SK-N-SH (cell line): ENCODE measurements around the gene C11orf54. TPM values are rescaled to one million over a fixed set of nuclear protein-coding genes. Genes with fewer than 3 reads are reported as not detected.

Experiments
- CTCF ChIA-PET: fragments of 300-600, 350-600 bp; formaldehyde crosslinking; extraction: SDS; loops from one replicate; lab custom pipeline; 2021; lab: Yijun Ruan, JAX
- POLR2A ChIA-PET: fragments of 350-600 bp; sonication (Branson Sonifier 250); formaldehyde crosslinking; extraction: SDS; loops from one replicate; lab custom pipeline; 2020; ENCODE audit warnings: antibody characterized with exemption, inconsistent platforms; lab: Yijun Ruan, JAX
- DNase-seq: peaks from one replicate; pipeline ENCODE4 v3.0.0; 2012
- H2AFZ ChIP-seq: fragments of 200-600 bp; sonication (generic); 2 replicates; pipeline ENCODE4 v1.8.1; 2016; ENCODE audit warnings: antibody characterized with exemption, mild to moderate bottlenecking, low read depth
- H3F3A ChIP-seq: fragments of 200-600 bp; sonication (generic); replicated peaks from 2 replicates; pipeline ENCODE3; 2016; ENCODE audit warnings: antibody characterized with exemption, mild to moderate bottlenecking; ENCODE audit not compliant: insufficient read depth
- H3K27ac ChIP-seq, 2 experiments: fragments of 200-500 bp in 1 of 2; fragments of 200-600 bp in 1 of 2; sonication (Bioruptor generic) in 1 of 2; sonication (generic), shearing (Covaris generic) in 1 of 2; 2 replicates each; pipeline versions ENCODE4 v1.5.1 to v1.6.1; 2014 to 2016; ENCODE audit warnings: low read depth in 2 of 2, inconsistent platforms in 1 of 2, low read length in 1 of 2, mild to moderate bottlenecking in 1 of 2, mixed read lengths in 1 of 2
- H3K27me3 ChIP-seq: fragments of 200-600 bp; sonication (generic), shearing (Covaris generic); 2 replicates; pipeline ENCODE4 v1.6.1; 2016; ENCODE audit warnings: mixed run types; ENCODE audit not compliant: insufficient read depth
- H3K36me3 ChIP-seq, 2 experiments: fragments of 200-500 bp in 1 of 2; fragments of 200-600 bp in 1 of 2; sonication (Bioruptor generic) in 1 of 2; sonication (generic) in 1 of 2; replicated peaks in 1 of 2; 2 replicates each; pipeline versions ENCODE3 to v1.5.1; 2014 to 2016; ENCODE audit warnings: low read length in 1 of 2, mild to moderate bottlenecking in 1 of 2; ENCODE audit not compliant: insufficient read depth in 2 of 2, control insufficient read depth in 1 of 2
- H3K4me1 ChIP-seq, 2 experiments: fragments of 200-500 bp in 1 of 2; fragments of 200-600 bp in 1 of 2; sonication (Bioruptor generic) in 1 of 2; sonication (generic), shearing (Covaris generic) in 1 of 2; 2 replicates each; pipeline versions ENCODE4 v1.5.1 to v1.6.1; 2014 to 2016; ENCODE audit warnings: low read depth in 1 of 2, low read length in 1 of 2, mixed run types in 1 of 2; ENCODE audit not compliant: insufficient read depth in 2 of 2, control insufficient read depth in 1 of 2
- H3K4me2 ChIP-seq: fragments of 200-600 bp; sonication (generic), shearing (Covaris generic); 2 replicates; pipeline ENCODE4 v1.6.1; 2017; ENCODE audit warnings: mixed run types
- H3K4me3 ChIP-seq, 2 experiments: fragments of 200-500 bp in 1 of 2; fragments of 200-600 bp in 1 of 2; sonication (Bioruptor generic) in 1 of 2; sonication (generic), shearing (Covaris generic) in 1 of 2; 2 replicates each; pipeline versions ENCODE4 v1.5.1 to v1.8.1; 2014 to 2016; ENCODE audit warnings: low read depth in 2 of 2, inconsistent platforms in 1 of 2, low read length in 1 of 2, mild to moderate bottlenecking in 1 of 2, mixed read lengths in 1 of 2, moderate library complexity in 1 of 2
- H3K79me2 ChIP-seq: fragments of 200-600 bp; sonication (generic); 2 replicates; pipeline ENCODE4 v1.8.1; 2017; ENCODE audit warnings: mild to moderate bottlenecking; ENCODE audit not compliant: insufficient read depth
- H3K9ac ChIP-seq: fragments of 200-600 bp; sonication (generic); 2 replicates; pipeline ENCODE4 v1.6.1; 2017; ENCODE audit warnings: mixed run types
- H3K9me2 ChIP-seq: fragments of 200-600 bp; sonication (generic); 2 replicates; pipeline ENCODE4 v1.6.1; 2017; ENCODE audit warnings: mixed run types
- H3K9me3 ChIP-seq: fragments of 200-600 bp; sonication (generic); 2 replicates; pipeline ENCODE4 v1.6.1; 2017; ENCODE audit warnings: mixed run types, mild to moderate bottlenecking, moderate library complexity
- H4K20me1 ChIP-seq: fragments of 200-600 bp; sonication (generic); 2 replicates; pipeline ENCODE4 v1.6.1; 2017; ENCODE audit warnings: mild to moderate bottlenecking, mixed run types; ENCODE audit not compliant: insufficient read depth
- CHD2 ChIP-seq: fragments of 150-350 bp; IDR thresholded peaks from 2 replicates; pipeline ENCODE4 v1.6.1; 2018; ENCODE audit warnings: low read length; ENCODE audit not compliant: partially characterized antibody
- GATA2 ChIP-seq: sonication (generic); formaldehyde crosslinking; IDR thresholded peaks from 2 replicates; pipeline ENCODE4 v1.5.0; 2020; ENCODE audit warnings: mild to moderate bottlenecking, missing genetic modification reagents
- JUND ChIP-seq: IDR thresholded peaks from 2 replicates; pipeline ENCODE4 v1.4.0; 2012
- POLR2AphosphoS5 ChIP-seq: IDR thresholded peaks from 2 replicates; pipeline ENCODE4 v1.6.1; 2012; ENCODE audit warnings: low read depth, low read length
- REST ChIP-seq: IDR thresholded peaks from 2 replicates; pipeline ENCODE4 v1.6.1; 2012; ENCODE audit warnings: mild to moderate bottlenecking, low read depth, low read length, moderate library complexity
- RXRA ChIP-seq: IDR thresholded peaks from 2 replicates; pipeline ENCODE4 v1.4.0; 2012; ENCODE audit warnings: low read depth, mild to moderate bottlenecking, borderline replicate concordance
- TCF12 ChIP-seq: IDR thresholded peaks from 2 replicates; pipeline ENCODE4 v1.4.0; 2012
- USF2 ChIP-seq: fragments of 150-350 bp; IDR thresholded peaks from 2 replicates; pipeline ENCODE4 v1.6.1; 2017; ENCODE audit warnings: antibody characterized with exemption, low read length, low read depth, borderline replicate concordance
- YY1 ChIP-seq: IDR thresholded peaks from 2 replicates; pipeline ENCODE4 v1.4.0; 2012; ENCODE audit warnings: low read depth, mild to moderate bottlenecking
- ZBTB33 ChIP-seq: IDR thresholded peaks from 2 replicates; pipeline ENCODE4 v1.4.0; 2012; ENCODE audit warnings: low read depth, borderline replicate concordance
- WGBS: methylation state at CpG from one replicate; pipeline ENCODE4 v1.1.6; 2017; ENCODE audit warnings: low lambda C conversion rate; 5-methylcytosine and 5-hydroxymethylcytosine counted together
- polyA plus RNA-seq, 3 experiments: library from polyadenylated mRNA; depleted of rRNA; stranded (reverse); fragments of >200 nt; gene quantifications; 2 replicates each; pipeline ENCODE4 v1.2.3, GENCODE V29; 2012

Gene C11orf54
- polyA plus RNA-seq, 1 of the 3 experiments (the other 2 are of a cell fraction): 7.7 TPM

GRCh38 chr11:93728792-93729128, 12.7 kb upstream of the C11orf54 start:
- Histone ChIP-seq H3K4me3 (no peak overlapping the region), H4K20me1 (peaks cover 38% of the 10 kb centered on the region), H3K9me3 (no peaks in the 10 kb centered on the region), H3K4me1 (no peaks in the 10 kb centered on the region; a peak in 2 of 4 replicates), H3K27ac (peak overlapping the region; percentile 28 to 34), H3K79me2 (peaks cover 16% of the 10 kb centered on the region), H3F3A (peaks cover 71% of the 10 kb centered on the region), H3K27me3 (no peaks in the 10 kb centered on the region), H3K9ac (no peak overlapping the region), H3K9me2 (no peaks in the 10 kb centered on the region), H3K36me3 (peaks cover 82 to 85% of the 10 kb centered on the region in 2 experiments), H2AFZ (no peak overlapping the region), H3K4me2 (no peak overlapping the region)
- ChIA-PET CTCF (no interaction called here), POLR2A (no interaction called here)
- 97% methylated on average over 2 of the region's 2 CpGs for WGBS
- DNase-seq: no peak
- TF ChIP-seq CHD2: peak; percentile 29
- TF ChIP-seq POLR2AphosphoS5: peak; percentile 1; the same call in 1 of the 2 replicates
- no peak for TF ChIP-seq USF2

GRCh38 chr11:93729129-93729616, 12.3 kb upstream of the C11orf54 start:
- H3F3A ChIP-seq: peaks cover 75% of the 10 kb centered on the region
- no peak for DNase-seq
- H3K4me3 ChIP-seq: no peak overlapping the region
- no peaks in the 10 kb centered on the region for H3K9me2 ChIP-seq
- H3K79me2 ChIP-seq: peaks cover 20% of the 10 kb centered on the region
- ChIA-PET POLR2A (no interaction called here), CTCF (no interaction called here)
- H4K20me1 ChIP-seq: peaks cover 43% of the 10 kb centered on the region
- peaks cover 0 to 4% of the 10 kb centered on the region in 2 experiments; a peak in 3 of 4 replicates for H3K4me1 ChIP-seq
- H3K9me3 ChIP-seq: no peaks in the 10 kb centered on the region
- H3K36me3 ChIP-seq: peaks cover 84 to 87% of the 10 kb centered on the region in 2 experiments
- no peak for TF ChIP-seq REST
- no peak for TF ChIP-seq GATA2 (CRISPR knock-in tag)
- no peak for TF ChIP-seq YY1
- TF ChIP-seq USF2: no peak
- no peak for TF ChIP-seq RXRA
- no peak for TF ChIP-seq ZBTB33
- no peak for TF ChIP-seq TCF12
- TF ChIP-seq JUND: no peak; the same call in 1 of the 2 replicates
- no peak overlapping the region for H2AFZ ChIP-seq
- no peak overlapping the region for H3K9ac ChIP-seq
- peak overlapping the region in 1 of 2 experiments; percentile 34; a peak in 1 of 4 replicates for H3K27ac ChIP-seq
- no peaks in the 10 kb centered on the region for H3K27me3 ChIP-seq
- WGBS: 91% methylated on average over 5 of the region's 5 CpGs
- no peak overlapping the region for H3K4me2 ChIP-seq
